Smooth muscle cell (in vitro differentiated cells): ENCODE results near the gene FER. TPM values are rescaled to one million over a fixed set of nuclear protein-coding genes. Genes with fewer than 3 reads are reported as not detected.

Source experiments
- DNase-seq: peaks from one replicate; lab custom pipeline; 2025; ENCODE audit not compliant: unreplicated experiment; lab: John Stamatoyannopoulos, UW
- H2AFZ ChIP-seq: fragments of 200-600 bp; sonication (generic); 2 replicates; pipeline ENCODE4 v1.6.0; 2016; ENCODE audit warnings: antibody characterized with exemption, low read depth, mild to moderate bottlenecking
- H3F3A ChIP-seq: fragments of 200-600 bp; sonication (generic); 2 replicates; pipeline ENCODE4 v1.6.0; 2017; ENCODE audit warnings: antibody characterized with exemption, low read depth
- H3K27ac ChIP-seq: fragments of 200-600 bp; sonication (generic); 2 replicates; pipeline ENCODE4 v1.5.1; 2016; ENCODE audit warnings: low read depth, mild to moderate bottlenecking
- H3K27me3 ChIP-seq: fragments of 200-600 bp; sonication (generic); 2 replicates; pipeline ENCODE4 v1.6.1; 2016; ENCODE audit warnings: low read depth, mild to moderate bottlenecking
- H3K36me3 ChIP-seq: fragments of 200-600 bp; sonication (generic); 2 replicates; pipeline ENCODE4 v1.5.1; 2016; ENCODE audit warnings: low read depth
- H3K4me1 ChIP-seq: fragments of 200-600 bp; sonication (generic); 2 replicates; pipeline ENCODE4 v1.5.1; 2016; ENCODE audit warnings: low read depth
- H3K4me2 ChIP-seq: fragments of 200-600 bp; sonication (generic); 2 replicates; pipeline ENCODE4 v1.6.0; 2016; ENCODE audit warnings: mild to moderate bottlenecking
- H3K4me3 ChIP-seq: fragments of 200-600 bp; sonication (generic); 2 replicates; pipeline ENCODE4 v1.5.1; 2016; ENCODE audit warnings: mild to moderate bottlenecking
- H3K79me2 ChIP-seq: fragments of 200-600 bp; sonication (generic); 2 replicates; pipeline ENCODE4 v1.6.0; 2016; ENCODE audit warnings: low read depth, mild to moderate bottlenecking
- H3K9ac ChIP-seq: fragments of 200-600 bp; sonication (generic); 2 replicates; pipeline ENCODE4 v1.6.0; 2016; ENCODE audit warnings: low read depth
- H3K9me3 ChIP-seq: fragments of 200-600 bp; sonication (generic); replicated peaks from 2 replicates; pipeline ENCODE4 v1.5.1; 2016; ENCODE audit warnings: low read depth
- H4K20me1 ChIP-seq: fragments of 200-600 bp; sonication (generic); 2 replicates; pipeline ENCODE4 v1.6.0; 2016; ENCODE audit warnings: low read depth
- WGBS: methylation state at CpG from one replicate; pipeline ENCODE4 v1.1.7; 2016; ENCODE audit warnings: low lambda C conversion rate; 5-methylcytosine and 5-hydroxymethylcytosine counted together
- polyA plus RNA-seq: library from polyadenylated mRNA; unstranded; fragments of >200 nt; fragmentation: Nextera tagmentation; extraction: Ambion mirVana; gene quantifications from 2 replicates; pipeline ENCODE4 v1.2.1, GENCODE V29; 2016
- total RNA-seq: library from RNA; depleted of rRNA; stranded (reverse); fragments of >200 nt; gene quantifications from 2 replicates; pipeline ENCODE4 v1.2.3, GENCODE V29; 2014
- TF ChIP-seq, protein P1 (sequence below): fragments of 200-600 bp; sonication (generic); IDR thresholded peaks from 2 replicates; pipeline ENCODE4 v1.5.1; 2017; ENCODE audit warnings: borderline replicate concordance, mild to moderate bottlenecking, antibody characterized with exemption; ENCODE audit not compliant: insufficient read depth, poor library complexity, severe bottlenecking

FER gene
- total and polyA plus RNA-seq, 2 experiments from 2014 or later, result 15.6 to 16.4 TPM

GRCh38 chr5:109099081-109099480 lies 351.4 kb downstream of the FER start:
- H3K36me3 ChIP-seq, result no peaks in the 10 kb centered on the region
- H3K9me3 ChIP-seq, result no peaks in the 10 kb centered on the region
- no peaks in the 10 kb centered on the region for H3K79me2 ChIP-seq
- TF ChIP-seq, protein P1, sequence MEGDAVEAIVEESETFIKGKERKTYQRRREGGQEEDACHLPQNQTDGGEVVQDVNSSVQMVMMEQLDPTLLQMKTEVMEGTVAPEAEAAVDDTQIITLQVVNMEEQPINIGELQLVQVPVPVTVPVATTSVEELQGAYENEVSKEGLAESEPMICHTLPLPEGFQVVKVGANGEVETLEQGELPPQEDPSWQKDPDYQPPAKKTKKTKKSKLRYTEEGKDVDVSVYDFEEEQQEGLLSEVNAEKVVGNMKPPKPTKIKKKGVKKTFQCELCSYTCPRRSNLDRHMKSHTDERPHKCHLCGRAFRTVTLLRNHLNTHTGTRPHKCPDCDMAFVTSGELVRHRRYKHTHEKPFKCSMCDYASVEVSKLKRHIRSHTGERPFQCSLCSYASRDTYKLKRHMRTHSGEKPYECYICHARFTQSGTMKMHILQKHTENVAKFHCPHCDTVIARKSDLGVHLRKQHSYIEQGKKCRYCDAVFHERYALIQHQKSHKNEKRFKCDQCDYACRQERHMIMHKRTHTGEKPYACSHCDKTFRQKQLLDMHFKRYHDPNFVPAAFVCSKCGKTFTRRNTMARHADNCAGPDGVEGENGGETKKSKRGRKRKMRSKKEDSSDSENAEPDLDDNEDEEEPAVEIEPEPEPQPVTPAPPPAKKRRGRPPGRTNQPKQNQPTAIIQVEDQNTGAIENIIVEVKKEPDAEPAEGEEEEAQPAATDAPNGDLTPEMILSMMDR, result no peak
- H3K4me1 ChIP-seq, result no peaks in the 10 kb centered on the region
- whole genome bisulfite sequencing, result 86% methylated on average over 1 of the region's 1 CpG
- no peaks in the 10 kb centered on the region for H3K27me3 ChIP-seq
- no peak overlapping the region for H3K4me3 ChIP-seq
- no peak overlapping the region for H2AFZ ChIP-seq
- H3K4me2 ChIP-seq, result no peak overlapping the region
- DNase-seq, result no peak
- H3K9ac ChIP-seq, result no peak overlapping the region
- no peaks in the 10 kb centered on the region for H4K20me1 ChIP-seq
- H3K27ac ChIP-seq, result no peak overlapping the region
- no peaks in the 10 kb centered on the region for H3F3A ChIP-seq

- DNase-seq, result no peak
- no peak overlapping the region for H2AFZ ChIP-seq
- no peaks in the 10 kb centered on the region for H3K9me3 ChIP-seq
- TF ChIP-seq, protein P1, result no peak
- H3K27ac ChIP-seq, result no peak overlapping the region
- H4K20me1 ChIP-seq, result no peaks in the 10 kb centered on the region
- H3F3A ChIP-seq, result peaks cover 4% of the 10 kb centered on the region
- H3K36me3 ChIP-seq, result no peaks in the 10 kb centered on the region
- no peak overlapping the region for H3K9ac ChIP-seq
- no peak overlapping the region for H3K4me3 ChIP-seq
- H3K79me2 ChIP-seq, result no peaks in the 10 kb centered on the region
- no peak overlapping the region for H3K4me2 ChIP-seq
- no peaks in the 10 kb centered on the region for H3K27me3 ChIP-seq
- 88% methylated on average over 2 of the region's 2 CpGs for WGBS
- H3K4me1 ChIP-seq, result peaks cover 4% of the 10 kb centered on the region
Measured at GRCh38 chr5:109100971-109101370, 353.3 kb downstream of the FER start.

DNA sequence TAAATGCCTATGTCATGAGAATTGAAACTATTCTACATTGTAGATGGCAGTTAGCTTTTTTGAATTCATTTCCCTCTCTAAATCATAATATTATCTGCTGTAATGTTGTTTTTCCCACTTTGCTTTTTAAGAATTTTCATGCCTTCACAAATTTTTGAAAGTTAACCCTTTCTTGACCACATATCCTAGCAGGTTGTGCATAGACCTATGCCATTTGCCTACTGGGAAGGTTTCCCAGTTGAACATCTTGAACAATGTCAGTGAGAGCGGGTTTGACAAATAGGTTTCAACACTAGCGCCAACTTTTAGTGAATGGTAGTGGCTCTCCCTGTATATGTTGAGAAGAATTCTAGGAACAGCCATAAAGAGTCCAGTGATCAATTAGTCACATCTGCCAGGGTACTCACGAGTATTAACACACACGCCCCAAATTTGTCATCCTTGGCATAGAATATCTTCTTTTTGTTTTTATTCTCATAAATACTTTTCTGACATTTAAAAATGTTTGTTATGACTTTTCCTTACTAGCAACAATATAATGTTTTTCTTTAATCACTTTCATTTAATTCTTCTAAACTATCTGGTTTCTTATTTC lies 354.5 kb downstream of the FER start:
- Histone ChIP-seq H3K27me3 (no peaks in the 10 kb centered on the region), H3K4me2 (no peak overlapping the region), H3K36me3 (no peaks in the 10 kb centered on the region), H3F3A (peaks cover 9% of the 10 kb centered on the region), H3K4me3 (no peak overlapping the region), H4K20me1 (no peaks in the 10 kb centered on the region), H3K9me3 (no peaks in the 10 kb centered on the region), H3K79me2 (no peaks in the 10 kb centered on the region), H3K9ac (no peak overlapping the region), H2AFZ (no peak overlapping the region), H3K27ac (no peak overlapping the region), H3K4me1 (peaks cover 5% of the 10 kb centered on the region)
- TF ChIP-seq, protein P1, result no peak
- WGBS, result 96% methylated on average over 4 of the region's 4 CpGs
- no peak for DNase-seq

DNA sequence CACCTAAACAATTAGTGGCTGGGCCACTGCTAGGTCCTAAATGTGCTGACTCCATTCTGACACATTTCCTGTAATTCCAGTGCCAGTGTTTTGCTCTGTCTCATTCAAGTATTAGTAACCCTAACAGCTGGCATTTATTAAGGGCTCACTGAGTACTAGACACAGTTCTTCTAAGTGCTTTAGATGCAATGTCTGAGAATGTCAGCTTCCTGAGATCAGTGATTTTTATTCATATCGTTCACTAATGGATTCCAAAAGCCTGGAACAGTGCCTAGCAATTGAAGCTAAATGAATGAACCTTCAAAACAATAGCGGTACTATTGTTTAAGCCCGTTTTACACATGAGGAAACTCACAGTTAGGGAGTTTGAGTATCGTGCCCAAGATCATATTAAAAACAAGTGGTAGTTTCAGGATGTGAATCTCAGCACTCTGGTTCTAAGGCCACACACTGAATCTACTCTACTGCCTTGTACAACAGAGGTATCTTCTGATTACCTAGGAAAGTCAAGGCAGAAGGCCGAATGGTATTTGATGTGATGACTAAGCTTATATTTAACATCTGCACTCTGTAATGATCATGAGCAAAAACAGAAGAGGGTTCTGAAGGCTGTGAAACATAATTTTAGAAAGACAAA lies 358.1 kb downstream of the FER start:
- Histone ChIP-seq H3K4me3 (no peak overlapping the region), H3K27me3 (no peaks in the 10 kb centered on the region), H3K4me1 (peaks cover 5% of the 10 kb centered on the region), H3K27ac (peak overlapping the region; percentile 87), H3K4me2 (peak overlapping the region; percentile 72), H3K9me3 (no peaks in the 10 kb centered on the region), H3F3A (peaks cover 9% of the 10 kb centered on the region), H4K20me1 (no peaks in the 10 kb centered on the region), H2AFZ (no peak overlapping the region), H3K79me2 (no peaks in the 10 kb centered on the region), H3K9ac (peak overlapping the region; percentile 52), H3K36me3 (no peaks in the 10 kb centered on the region)
- WGBS, result 36% methylated on average over 5 of the region's 5 CpGs
- DNase-seq, result no peak
- TF ChIP-seq, protein P1, result no peak
